ENCODE data around the gene PPIP5K1.

Gene PPIP5K1

GRCh38 chr15:43518197-43518761 is 71.7 kb downstream of the PPIP5K1 start:
- DNase-seq (ENCODE audit: low read depth in 2 of 2) = no peak

- no peak for DNase-seq (ENCODE audit: low read depth in 2 of 2)
Measured at GRCh38 chr15:43517354-43518196, 72.4 kb downstream of the PPIP5K1 start, which contains the start of gene MAP1A. TSS of gene MAP1A (plus strand) at chr15:43517608. CDS start at chr15:43521474, 3,866 bp downstream.

DNA sequence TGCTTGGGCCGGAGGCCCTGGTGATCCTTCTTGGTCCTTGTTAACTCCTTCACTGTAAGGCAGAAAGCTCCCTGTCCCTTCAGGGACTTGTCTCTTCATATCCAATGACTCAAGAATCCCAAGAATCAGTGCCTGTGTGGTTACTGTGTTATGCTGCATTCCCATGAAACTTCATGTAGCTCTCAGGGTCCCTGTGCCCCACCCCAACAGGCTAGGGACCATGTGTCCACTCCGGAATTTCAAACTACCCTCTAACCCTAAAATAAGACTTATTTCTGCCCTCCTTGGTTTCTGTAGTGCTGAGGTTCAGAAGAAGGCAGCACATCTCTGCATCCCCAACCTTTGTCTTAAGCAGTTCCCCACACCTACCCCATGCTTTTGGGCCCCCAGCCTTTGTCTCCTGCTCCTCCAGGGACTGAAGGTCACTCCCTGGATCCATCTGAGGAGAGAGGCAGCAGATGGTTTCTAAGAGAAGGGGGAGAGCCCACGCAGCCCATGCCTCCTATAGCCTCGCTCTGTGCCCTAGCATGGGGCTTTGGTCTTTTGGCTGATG is 73.1 kb downstream of the PPIP5K1 start:
- DNase-seq (ENCODE audit: low read depth in 2 of 2) = no peak

GRCh38 chr15:43516185-43516584 is 73.8 kb downstream of the PPIP5K1 start:
- no peak for DNase-seq (ENCODE audit: low read depth in 2 of 2)

DNA sequence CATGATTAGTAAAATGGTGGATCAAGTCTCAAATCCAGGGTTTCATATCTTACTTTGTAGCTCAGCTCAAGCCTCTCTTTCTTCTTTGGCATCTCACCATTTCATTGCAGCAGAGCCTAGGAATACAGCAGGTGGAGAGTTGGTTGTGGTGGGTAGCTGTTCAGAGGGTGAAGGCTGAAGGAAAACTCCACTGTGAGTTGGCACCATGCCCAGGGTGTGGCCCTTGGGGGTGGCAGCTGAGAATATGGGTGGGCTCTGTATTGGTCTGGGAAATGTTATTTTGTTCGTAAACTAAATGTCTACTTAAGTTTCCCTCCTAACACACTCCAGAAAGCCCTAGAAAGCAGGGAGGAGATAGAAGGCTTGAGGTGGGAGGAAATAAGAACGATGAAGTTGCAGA is 74.3 kb downstream of the PPIP5K1 start:
- no peak for DNase-seq (ENCODE audit: low read depth in 2 of 2)

DNA sequence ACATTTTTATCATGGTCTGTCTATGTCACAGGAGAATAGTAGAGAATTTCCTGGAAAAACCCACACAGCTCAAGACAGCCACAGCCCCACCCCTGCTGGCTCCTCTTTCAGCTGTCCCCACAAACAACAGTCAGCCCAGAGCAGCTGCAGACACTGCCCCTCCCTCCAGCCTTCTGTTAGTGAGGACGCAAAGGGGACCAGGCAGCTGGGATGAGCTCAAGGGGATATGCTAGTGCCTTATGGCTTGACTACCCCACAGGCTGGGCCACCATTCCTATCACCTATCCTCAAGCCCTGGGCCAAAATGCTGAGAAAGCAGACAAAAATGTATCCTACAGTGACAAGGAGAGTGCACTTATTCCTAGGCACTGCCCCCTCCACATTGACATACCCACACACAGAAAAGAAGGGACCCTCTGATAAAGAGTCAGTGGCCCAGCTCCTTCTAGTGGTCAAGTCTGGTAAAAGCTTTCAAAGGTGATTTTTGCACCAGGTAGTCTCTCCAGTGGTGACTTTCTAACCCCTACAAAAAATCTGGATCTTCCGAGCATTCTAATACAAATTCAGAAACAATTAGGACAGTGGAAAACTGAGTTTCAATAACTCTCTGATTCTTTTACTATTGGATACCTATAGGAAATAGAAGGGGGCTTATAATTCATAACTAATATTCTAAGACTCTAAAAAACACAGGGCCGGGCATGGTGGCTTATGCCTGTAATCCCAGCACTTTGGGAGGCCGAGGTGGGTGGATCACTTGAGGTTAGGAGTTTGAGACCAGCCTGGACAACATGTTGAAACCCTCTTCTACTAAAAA is 75.6 kb downstream of the PPIP5K1 start:
- no peak for DNase-seq (ENCODE audit: low read depth in 2 of 2)

DNA sequence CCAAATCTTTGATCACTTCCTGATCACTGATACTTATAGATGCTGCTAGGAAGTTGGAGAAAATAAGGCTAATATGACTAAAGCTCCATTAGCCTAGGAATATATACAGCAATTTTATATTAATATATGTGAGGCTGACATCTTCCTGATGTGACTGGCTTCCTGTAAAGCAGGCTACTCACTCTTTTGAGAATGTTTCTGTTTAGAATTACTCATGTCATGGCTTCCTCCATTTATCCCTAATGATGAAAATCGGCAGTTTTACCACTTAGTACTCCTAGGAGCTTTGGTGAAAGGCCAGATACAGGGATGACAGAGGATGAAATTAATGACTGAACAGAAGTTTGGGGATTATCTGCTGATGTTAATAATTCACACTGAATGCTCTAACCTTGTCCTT is 76.5 kb downstream of the PPIP5K1 start:
- DNase-seq (ENCODE audit: low read depth in 2 of 2) = no peak

- DNase-seq (ENCODE audit: low read depth in 2 of 2) = no peak
Measured at GRCh38 chr15:43511012-43511885, 78.8 kb downstream of the PPIP5K1 start.

DNA sequence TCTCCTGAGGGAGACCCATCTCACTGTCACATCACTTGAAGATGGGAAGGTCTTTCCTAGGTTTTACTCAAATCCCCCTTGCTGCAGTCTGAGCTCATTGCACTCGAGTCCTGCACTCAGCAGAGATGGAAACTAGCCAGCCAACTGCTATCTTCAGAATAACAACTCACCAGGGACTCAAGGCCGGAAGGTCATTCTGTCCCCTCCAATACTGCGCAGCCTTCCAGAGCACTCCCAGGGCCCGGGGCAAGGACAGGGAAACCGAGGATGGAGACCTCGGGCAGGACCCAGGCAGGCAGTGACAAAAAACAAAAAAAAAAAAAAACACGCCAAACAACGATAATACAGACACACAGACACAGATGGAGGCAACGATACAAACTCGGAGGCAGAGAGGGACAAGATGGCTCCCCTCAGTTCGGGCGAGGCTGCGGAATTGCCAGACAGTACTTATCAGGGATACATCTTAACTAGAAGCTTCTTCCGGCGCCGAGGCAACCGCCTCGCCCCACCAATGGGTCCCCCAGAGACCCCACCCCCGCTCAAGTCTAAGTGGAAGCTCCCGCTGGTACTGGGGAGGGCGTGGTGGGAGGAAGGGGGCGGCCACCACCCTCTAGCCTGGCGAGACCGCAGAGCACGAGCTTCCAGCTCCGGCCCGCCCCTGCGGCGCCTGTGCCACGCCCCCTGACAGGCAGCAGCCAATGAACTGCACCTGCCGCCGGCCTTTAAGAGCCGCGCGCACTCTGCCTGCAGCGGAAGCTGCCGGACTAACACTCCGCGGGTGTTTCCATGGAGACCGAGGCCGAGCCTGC is 79.6 kb downstream of the PPIP5K1 start:
- DNase-seq (ENCODE audit: low read depth in 2 of 2) = peak; percentile 87 to 89

DNA sequence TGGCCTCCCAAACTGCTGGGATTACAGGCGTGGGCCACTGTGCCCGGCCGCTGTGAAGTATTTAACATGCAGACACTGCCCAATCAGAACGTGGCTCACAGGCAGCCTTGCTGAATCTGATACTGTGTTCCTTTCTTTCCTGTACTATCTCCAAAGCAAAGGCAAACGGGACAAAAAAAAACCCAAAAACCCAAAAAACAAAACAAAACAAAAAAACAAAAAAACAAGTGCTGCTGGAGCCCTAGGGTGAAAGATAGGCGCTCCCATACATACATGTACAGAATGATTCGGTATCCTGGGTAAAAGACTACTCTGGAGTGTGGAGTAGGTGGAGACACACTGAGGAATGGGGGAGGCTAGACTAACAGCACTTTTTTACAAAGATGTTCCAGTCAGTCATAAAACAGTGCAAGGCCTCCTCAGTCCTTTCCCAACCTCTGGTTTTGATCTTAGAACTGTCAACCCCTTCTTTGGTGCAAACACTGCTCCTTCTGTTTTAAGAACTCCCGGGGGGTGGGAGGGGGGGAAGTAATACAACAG is 80.3 kb downstream of the PPIP5K1 start:
- DNase-seq (ENCODE audit: low read depth in 2 of 2) = no peak

DNA sequence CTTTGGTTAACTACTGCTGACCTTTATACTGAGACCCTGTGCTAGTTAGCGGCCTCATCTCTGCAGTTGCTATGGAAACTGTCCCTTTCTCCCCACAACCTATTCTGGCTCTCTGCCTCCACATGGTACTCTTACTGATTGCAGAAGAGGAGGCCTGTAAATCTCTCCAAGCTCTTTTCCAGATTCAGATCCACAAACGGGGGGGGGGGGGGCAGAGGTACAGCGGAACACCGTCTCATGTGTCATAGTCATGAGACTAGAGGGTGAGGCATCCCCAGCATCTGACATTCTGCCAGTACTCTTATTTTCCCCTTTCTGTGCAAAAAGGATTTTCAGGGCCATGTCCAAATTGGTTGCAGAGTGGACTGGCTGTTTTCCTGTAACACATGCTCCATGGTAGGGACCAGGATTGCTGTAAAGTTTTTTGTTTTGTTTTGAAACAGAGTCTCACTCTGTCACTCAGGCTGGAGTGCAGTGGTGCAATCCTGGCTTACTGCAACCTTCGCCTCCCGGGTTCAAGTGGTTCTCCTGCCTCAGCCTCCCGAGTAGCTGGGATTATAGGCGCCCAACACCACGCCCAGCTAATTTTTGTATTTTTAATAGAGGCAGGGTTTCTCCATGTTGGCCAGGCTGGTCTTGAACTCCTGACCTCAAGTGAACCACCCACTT is 80.9 kb downstream of the PPIP5K1 start:
- DNase-seq (ENCODE audit: low read depth in 2 of 2) = no peak

DNA sequence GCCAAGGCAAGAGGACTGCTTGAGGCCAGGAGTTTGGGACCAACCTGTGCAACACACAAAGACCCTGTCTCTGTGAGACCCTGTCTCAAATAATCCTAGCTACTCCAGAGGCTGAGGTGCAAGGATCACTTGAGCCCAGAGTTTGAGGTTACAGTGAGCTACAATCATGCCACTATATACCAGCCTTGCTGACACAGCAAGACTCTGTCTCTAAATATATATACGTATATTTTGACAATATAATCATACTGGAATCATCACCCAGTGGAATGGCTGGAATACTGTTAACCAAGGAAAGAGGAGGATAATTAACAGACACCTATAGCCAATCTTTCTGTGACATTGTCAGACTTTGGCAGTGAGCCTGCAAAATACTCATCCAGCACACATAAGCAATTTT is 81.6 kb downstream of the PPIP5K1 start:
- DNase-seq (ENCODE audit: low read depth in 2 of 2) = no peak

- DNase-seq (ENCODE audit: low read depth in 2 of 2) = no peak
Measured at GRCh38 chr15:43505738-43506137, 84.3 kb downstream of the PPIP5K1 start.

DNA sequence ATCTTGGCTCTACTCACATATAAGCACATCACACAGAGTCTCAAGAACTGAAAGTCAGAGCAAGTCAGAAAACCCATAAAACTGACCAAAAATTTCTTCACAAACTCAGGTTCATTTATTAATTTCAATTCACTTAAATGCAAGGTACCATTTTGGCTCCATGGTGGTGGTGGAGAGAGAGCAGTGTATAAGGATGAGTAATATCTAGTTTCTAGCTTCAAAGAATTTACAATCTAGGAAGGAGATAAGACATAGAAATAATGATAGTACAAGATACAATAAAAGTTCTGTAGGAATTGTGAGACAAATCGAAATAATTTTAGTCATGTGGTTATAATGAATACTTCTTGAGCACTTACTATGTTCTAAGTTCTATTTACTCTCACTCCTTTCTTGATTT is 90.4 kb downstream of the PPIP5K1 start:
- no peak for DNase-seq (ENCODE audit: low read depth in 2 of 2)

DNA sequence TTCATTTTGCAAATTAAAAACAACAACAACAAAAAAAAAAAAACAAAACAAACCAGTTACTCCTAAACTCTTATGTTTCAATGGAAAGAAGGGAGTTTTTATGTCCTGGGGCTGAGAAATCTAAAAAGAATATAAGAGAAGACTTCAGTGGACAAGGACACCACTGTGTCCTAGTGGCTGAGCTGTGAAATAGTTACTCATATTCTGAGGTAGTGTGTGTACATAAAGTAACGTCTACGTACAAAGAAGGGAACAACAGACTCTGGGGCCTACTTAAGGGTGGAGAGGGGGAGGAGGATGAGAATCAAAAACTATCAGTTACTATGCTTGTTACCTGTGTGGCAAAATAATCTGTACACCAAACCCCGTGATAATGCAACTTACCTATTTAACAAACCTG is 91.0 kb downstream of the PPIP5K1 start:
- DNase-seq (ENCODE audit: low read depth in 2 of 2) = no peak

- no peak for DNase-seq (ENCODE audit: low read depth in 2 of 2)
Measured at GRCh38 chr15:43493703-43494472, 96.1 kb downstream of the PPIP5K1 start.

DNA sequence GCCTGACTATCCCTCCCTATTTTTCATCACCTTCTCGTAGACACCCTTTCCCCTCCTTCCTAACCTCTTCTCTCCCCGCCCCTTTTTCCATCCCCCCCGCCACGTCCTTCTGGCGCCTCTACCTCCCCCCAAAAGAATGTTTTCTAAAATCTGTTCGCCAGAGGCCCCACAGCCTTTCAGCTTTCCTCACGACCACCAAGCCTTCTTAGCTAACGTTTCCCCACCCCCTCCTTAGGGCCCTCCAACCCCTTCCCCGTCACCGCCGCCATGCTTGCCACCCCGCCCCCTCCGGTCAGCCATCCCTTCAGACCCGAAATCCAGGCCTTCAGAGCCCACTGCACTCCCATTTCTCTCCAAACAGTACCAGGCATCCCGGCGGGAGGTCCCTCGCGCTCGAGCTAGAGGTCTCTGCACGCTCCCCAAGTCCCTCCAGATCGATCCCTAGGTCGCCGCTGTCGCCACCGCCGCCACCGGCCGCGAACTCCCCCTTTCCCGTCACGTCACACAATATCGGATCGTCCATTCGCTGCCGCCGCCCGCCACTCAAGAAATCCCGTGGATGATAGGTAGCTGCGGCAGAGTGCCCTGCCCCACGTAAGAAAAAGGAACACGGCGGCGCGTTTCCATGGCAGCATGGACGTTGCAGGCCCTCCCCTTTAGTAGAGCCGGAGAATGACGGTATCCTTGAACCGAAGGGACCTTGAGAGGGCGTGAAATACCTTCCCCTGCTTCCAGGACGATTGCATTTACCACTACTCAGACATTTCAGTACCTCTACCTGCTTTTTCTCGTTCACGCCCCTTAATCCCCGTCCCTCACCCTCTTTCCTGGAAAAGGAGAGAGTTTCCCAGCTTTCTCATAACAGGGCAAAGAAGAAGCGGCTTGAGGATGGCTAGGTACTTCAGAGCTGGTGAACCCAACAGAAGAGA is 97.1 kb downstream of the PPIP5K1 start, which contains the start of gene TP53BP1:
Gene TP53BP1 (minus strand): TSS at position 484 of the 929 bp plus-strand sequence. CDS start 113 bp downstream, at position 371.
- peak; percentile 85 to 93 for DNase-seq (ENCODE audit: low read depth in 2 of 2)

Data from activated CD8-positive, alpha-beta memory T cell treated with anti-CD3 and anti-CD28 coated beads for 4 hours (primary cell).